IPS DF 6.9 (cell line): ENCODE results near the gene TFG.

Experiments used
- DNase-seq: peaks from one replicate; pipeline ENCODE4 v3.0.0-alpha.2; 2013; ENCODE audit warnings: low read depth, low spot score
- H3K27ac ChIP-seq: one replicate; pipeline ENCODE4 v1.5.1; 2013; ENCODE audit warnings: low read length, control low read depth
- H3K27me3 ChIP-seq: 2 replicates; pipeline ENCODE4 v1.6.1; 2013; ENCODE audit warnings: mild to moderate bottlenecking, low read length; ENCODE audit not compliant: control insufficient read depth, insufficient read depth
- H3K36me3 ChIP-seq: 2 replicates; pipeline ENCODE4 v1.6.1; 2013; ENCODE audit warnings: low read length; ENCODE audit not compliant: control insufficient read depth, insufficient read depth
- H3K4me1 ChIP-seq: 2 replicates; pipeline ENCODE4 v1.6.1; 2013; ENCODE audit warnings: low read length; ENCODE audit not compliant: control insufficient read depth, insufficient read depth
- H3K4me3 ChIP-seq: 2 replicates; pipeline ENCODE4 v1.5.1; 2013; ENCODE audit warnings: mild to moderate bottlenecking, low read length
- H3K9me3 ChIP-seq: 2 replicates; pipeline ENCODE4 v1.6.1; 2013; ENCODE audit warnings: low read length, inconsistent platforms; ENCODE audit not compliant: control insufficient read depth, insufficient read depth
- WGBS: extraction: QIAGEN DNeasy Blood & Tissue Kit; methylation state at CpG from one replicate; pipeline ENCODE4 v1.1.7; 2013; ENCODE audit warnings: mixed read lengths, missing lambda C conversion rate; ENCODE audit not compliant: insufficient read length, insufficient coverage; 5-methylcytosine and 5-hydroxymethylcytosine counted together

The TFG gene

DNA sequence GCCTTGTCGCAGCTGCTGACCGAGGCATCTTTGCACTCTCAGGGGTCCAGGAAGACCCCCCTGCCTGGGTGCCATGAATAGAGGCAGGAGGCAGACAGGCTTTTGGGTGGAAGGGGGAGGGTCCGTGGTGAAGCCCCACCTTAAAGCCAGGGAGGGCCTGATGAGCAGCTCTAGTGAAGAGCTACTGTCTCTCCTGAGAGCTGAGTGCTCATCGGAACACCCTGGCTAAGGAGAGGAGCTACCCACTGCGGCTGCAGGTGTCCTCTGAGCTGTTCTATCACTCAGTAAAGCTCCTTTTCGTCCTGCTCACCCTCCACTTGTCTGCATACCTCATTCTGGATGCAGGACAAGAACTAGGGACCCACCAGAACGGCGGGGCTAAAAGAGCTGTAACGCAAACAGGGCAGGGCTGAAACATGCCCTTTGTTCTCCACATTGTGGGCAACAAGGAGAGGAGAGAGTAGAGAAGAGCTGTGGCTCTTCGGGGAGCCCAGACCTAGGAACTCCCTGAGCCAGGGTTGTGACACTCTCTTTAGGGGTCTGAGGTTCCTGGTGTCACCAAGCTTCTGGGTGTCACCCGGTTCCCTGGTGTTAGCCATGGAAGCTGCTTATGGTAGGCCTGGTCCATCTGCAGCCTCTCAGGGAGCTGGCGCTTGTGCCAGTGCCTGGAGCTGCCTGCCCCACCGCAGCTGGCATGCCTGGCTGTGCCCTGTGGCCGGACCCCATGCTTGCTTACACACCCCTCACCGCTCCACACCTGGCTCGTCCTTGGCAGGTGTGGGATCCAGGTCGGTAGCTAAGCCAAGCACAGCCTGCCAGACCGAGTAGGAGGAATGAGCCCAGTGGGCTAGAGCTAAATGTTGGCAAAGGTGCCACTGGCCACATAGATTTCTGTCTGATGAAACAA, 26.2 kb upstream of the TFG start:
- H3K4me1 ChIP-seq: no peaks in the 10 kb centered on the region
- H3K36me3 ChIP-seq: no peaks in the 10 kb centered on the region
- no CpG with 5 or more reads among the region's 18 CpGs for WGBS
- no peaks in the 10 kb centered on the region for H3K27me3 ChIP-seq
- no peak overlapping the region for H3K4me3 ChIP-seq
- H3K9me3 ChIP-seq: no peaks in the 10 kb centered on the region
- no peak for DNase-seq
- H3K27ac ChIP-seq: no peak overlapping the region

- no peak for DNase-seq
- Histone ChIP-seq H3K36me3 (no peaks in the 10 kb centered on the region), H3K27me3 (no peaks in the 10 kb centered on the region), H3K9me3 (no peaks in the 10 kb centered on the region), H3K27ac (no peak overlapping the region), H3K4me3 (no peak overlapping the region), H3K4me1 (no peaks in the 10 kb centered on the region)
Measured at GRCh38 chr3:100693225-100693624, 16.1 kb upstream of the TFG start.

DNA sequence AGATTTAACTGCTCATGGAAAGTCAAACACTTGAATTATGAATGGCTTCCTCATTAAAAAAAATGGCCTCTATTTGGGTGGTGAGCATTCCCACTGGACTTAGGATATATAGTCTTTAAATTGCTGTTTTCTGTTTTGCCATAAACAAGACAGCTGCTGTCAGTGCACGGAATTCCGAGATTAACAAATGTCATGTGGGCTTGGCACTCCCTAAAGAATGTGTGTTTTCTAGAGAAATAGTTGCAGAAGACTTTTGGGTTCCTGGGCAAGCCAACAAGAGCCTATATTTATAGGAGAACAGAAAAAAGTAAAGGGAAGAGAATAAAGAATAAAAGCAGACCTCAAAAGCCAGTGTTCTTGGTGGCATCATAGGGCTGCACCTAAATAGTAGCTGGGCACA, 13.6 kb upstream of the TFG start:
- no peak for DNase-seq
- Histone ChIP-seq H3K27ac (no peak overlapping the region), H3K9me3 (no peaks in the 10 kb centered on the region), H3K36me3 (no peaks in the 10 kb centered on the region), H3K27me3 (no peaks in the 10 kb centered on the region), H3K4me3 (no peak overlapping the region), H3K4me1 (no peaks in the 10 kb centered on the region)
- no CpG with 5 or more reads among the region's 2 CpGs for whole genome bisulfite sequencing

- Histone ChIP-seq H3K9me3 (no peaks in the 10 kb centered on the region), H3K27me3 (no peaks in the 10 kb centered on the region), H3K4me3 (no peak overlapping the region), H3K27ac (no peak overlapping the region), H3K36me3 (no peaks in the 10 kb centered on the region), H3K4me1 (no peaks in the 10 kb centered on the region)
- WGBS: no CpG with 5 or more reads among the region's 3 CpGs
- DNase-seq: no peak
Measured at GRCh38 chr3:100696161-100696560, 13.1 kb upstream of the TFG start.

DNA sequence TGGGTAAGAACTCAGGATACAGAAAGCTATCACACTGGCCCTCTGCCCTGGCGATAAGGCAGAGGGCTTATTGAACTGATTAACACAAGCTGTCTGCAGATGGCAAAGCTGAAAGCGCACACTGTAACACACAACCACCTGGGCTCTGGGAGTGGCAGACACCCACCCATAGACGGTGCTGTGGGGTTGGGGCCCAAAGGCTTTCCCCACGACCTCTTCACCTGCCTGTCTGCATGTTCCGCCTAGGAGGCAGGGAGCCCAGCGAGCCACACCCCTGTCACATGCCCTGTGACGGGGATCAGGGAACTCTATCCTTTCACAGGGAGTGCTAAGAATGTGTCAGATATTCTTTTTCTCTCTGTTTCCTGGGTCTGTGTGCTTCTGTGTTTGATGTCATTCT, 12.1 kb upstream of the TFG start:
- Histone ChIP-seq H3K4me3 (no peak overlapping the region), H3K27me3 (no peaks in the 10 kb centered on the region), H3K4me1 (no peaks in the 10 kb centered on the region), H3K27ac (no peak overlapping the region), H3K9me3 (no peaks in the 10 kb centered on the region), H3K36me3 (no peaks in the 10 kb centered on the region)
- DNase-seq: no peak
- WGBS: no CpG with 5 or more reads among the region's 7 CpGs

DNA sequence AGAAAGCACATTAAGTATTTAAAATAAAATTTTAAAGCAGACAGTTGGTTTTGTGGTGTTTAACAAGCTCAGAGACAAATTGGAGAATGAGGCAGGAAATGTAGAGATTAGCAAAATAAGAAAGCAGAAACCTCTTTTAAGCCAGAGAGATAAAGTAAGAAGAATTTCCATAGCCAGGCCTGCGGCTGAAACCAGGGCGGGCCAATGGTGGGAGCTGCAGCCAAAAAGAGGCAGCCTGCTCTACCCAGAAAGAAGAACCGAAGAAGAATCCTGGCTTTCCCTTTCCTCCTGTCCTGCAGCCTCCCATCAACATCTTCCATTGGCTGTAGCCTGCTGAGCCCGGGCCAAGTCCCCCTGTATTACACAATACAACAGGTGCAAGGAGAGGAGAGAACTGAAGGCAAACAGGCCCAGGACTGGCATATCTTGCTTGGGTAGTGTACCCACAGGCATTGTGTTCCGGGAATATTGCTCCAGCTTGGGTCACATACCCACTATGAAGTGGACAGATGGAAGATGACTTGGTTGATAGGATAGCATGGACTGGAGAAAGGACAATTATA, 11.5 kb upstream of the TFG start:
- DNase-seq: no peak
- no peak overlapping the region for H3K4me3 ChIP-seq
- no CpG with 5 or more reads among the region's 5 CpGs for WGBS

DNA sequence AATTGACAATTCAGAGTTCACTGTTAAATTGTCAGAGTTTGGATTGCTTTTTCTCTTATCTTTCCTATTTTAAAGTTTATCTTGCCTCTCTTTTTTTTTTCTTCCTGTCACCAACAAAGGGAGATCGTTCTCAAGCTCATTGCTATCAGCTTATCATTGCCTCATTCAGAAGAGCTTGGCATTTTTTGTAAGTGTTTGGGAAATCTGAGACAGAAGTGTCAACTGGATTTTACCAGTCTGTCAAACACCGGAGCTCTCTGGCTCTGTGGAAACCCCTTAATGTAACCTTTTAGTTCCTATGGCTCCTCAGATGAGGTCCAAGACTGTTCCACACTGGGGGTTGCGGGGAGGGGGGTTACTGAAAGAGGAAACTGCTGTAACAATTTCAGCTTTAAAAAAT, 10.6 kb upstream of the TFG start:
- no CpG with 5 or more reads among the region's 3 CpGs for WGBS
- Histone ChIP-seq H3K4me1 (no peaks in the 10 kb centered on the region), H3K36me3 (no peaks in the 10 kb centered on the region), H3K27me3 (no peaks in the 10 kb centered on the region), H3K27ac (no peak overlapping the region), H3K4me3 (no peak overlapping the region), H3K9me3 (no peaks in the 10 kb centered on the region)
- no peak for DNase-seq

More for the DNA sequence above, 11.5 kb upstream of the TFG start:
- Histone ChIP-seq H3K27ac (no peak overlapping the region), H3K9me3 (no peaks in the 10 kb centered on the region), H3K4me1 (no peaks in the 10 kb centered on the region), H3K27me3 (no peaks in the 10 kb centered on the region), H3K36me3 (no peaks in the 10 kb centered on the region)

GRCh38 chr3:100700708-100701107, 8.6 kb upstream of the TFG start:
- H3K4me3 ChIP-seq: no peak overlapping the region

GRCh38 chr3:100702082-100702979, 7.0 kb upstream of the TFG start:
- no peaks in the 10 kb centered on the region for H3K36me3 ChIP-seq
- no peaks in the 10 kb centered on the region for H3K4me1 ChIP-seq
- no peak for DNase-seq
- no peak overlapping the region for H3K4me3 ChIP-seq
- no peaks in the 10 kb centered on the region for H3K9me3 ChIP-seq
- no peak overlapping the region for H3K27ac ChIP-seq
- no CpG with 5 or more reads among the region's 4 CpGs for WGBS
- peaks cover 3% of the 10 kb centered on the region; the same call in 1 of the 2 replicates for H3K27me3 ChIP-seq

More at GRCh38 chr3:100700708-100701107, 8.6 kb upstream of the TFG start:
- Histone ChIP-seq H3K27me3 (no peaks in the 10 kb centered on the region), H3K36me3 (no peaks in the 10 kb centered on the region), H3K4me1 (no peaks in the 10 kb centered on the region), H3K9me3 (no peaks in the 10 kb centered on the region), H3K27ac (no peak overlapping the region)
- no CpG with 5 or more reads among the region's 5 CpGs for WGBS
- no peak for DNase-seq

DNA sequence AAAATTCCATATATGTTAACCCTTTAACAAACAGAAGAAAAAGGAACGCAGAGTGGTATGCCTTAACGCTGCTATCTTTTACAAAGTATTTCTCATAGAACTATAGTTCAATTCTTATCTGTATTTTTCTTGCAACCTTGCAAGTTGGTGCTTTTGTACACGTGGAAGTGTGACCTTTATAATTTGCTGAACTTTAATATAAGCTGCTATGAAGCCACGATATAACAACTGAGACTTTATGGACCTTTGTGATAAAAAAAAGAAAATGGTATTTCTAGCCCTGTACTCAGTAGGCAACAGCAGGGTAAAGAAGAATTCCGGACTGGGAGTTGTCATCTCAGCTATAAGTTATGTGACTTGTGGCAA, 6.3 kb upstream of the TFG start:
- Histone ChIP-seq H3K9me3 (no peaks in the 10 kb centered on the region), H3K36me3 (no peaks in the 10 kb centered on the region), H3K27me3 (peaks cover 3% of the 10 kb centered on the region; the same call in 1 of the 2 replicates), H3K4me1 (no peaks in the 10 kb centered on the region), H3K4me3 (no peak overlapping the region), H3K27ac (no peak overlapping the region)
- WGBS: no CpG with 5 or more reads among the region's 5 CpGs
- DNase-seq: no peak
